ENCODE data around the gene PANK2.
"Not testable (repeated sequence)": the region's sequence is repeated elsewhere in the genome, so short reads cannot be mapped to it uniquely, and the experiment has no call there.

PANK2 gene

GRCh38 chr20:3964719-3965118, 75.5 kb downstream of the PANK2 start:
- TF ChIP-seq FOXA1 (IDR thresholded peaks at IDR 0.05) = no peak
- no peak for TF ChIP-seq PKNOX1 (IDR thresholded peaks at IDR 0.05)
- TF ChIP-seq NFRKB (IDR thresholded peaks at IDR 0.05) = no peak
- no peak for TF ChIP-seq TARDBP (IDR thresholded peaks at IDR 0.05)
- no peak for TF ChIP-seq ARNT (IDR thresholded peaks at IDR 0.05)
- no peak for TF ChIP-seq SP1 (IDR thresholded peaks at IDR 0.05)
- no peak for TF ChIP-seq BHLHE40 (IDR thresholded peaks at IDR 0.05; ENCODE audit: borderline replicate concordance)
- TF ChIP-seq LEF1 (IDR thresholded peaks at IDR 0.05; ENCODE audit: borderline replicate concordance) = no peak
- TF ChIP-seq HDGF (IDR thresholded peaks at IDR 0.05; ENCODE audit: borderline replicate concordance) = no peak
- TF ChIP-seq L3MBTL2 (conservative IDR thresholded peaks at IDR 0.05) = no peak
- no peak for DNase-seq (ENCODE audit: extremely low spot score)
- CTCF ChIA-PET = no interaction called here
- POLR2A ChIA-PET = no interaction called here

- CTCF ChIA-PET = no interaction called here
- TF ChIP-seq ELF4 (IDR thresholded peaks at IDR 0.05) (no peak), L3MBTL2 (conservative IDR thresholded peaks at IDR 0.05) (no peak), PKNOX1 (IDR thresholded peaks at IDR 0.05) (no peak), LEF1 (IDR thresholded peaks at IDR 0.05; ENCODE audit: borderline replicate concordance) (no peak), FOXK2 (IDR thresholded peaks at IDR 0.05) (no peak), CTBP1 (IDR thresholded peaks at IDR 0.05; ENCODE audit: borderline replicate concordance) (no peak), ZNF384 (IDR thresholded peaks at IDR 0.05) (no peak), ARNT (IDR thresholded peaks at IDR 0.05) (no peak), BHLHE40 (IDR thresholded peaks at IDR 0.05; ENCODE audit: borderline replicate concordance) (no peak), SP1 (IDR thresholded peaks at IDR 0.05) (no peak), SUZ12 (IDR thresholded peaks at IDR 0.05) (no peak)
- DNase-seq (ENCODE audit: extremely low spot score) = no peak
- POLR2A ChIA-PET = no interaction called here
These were observed 77.4 kb downstream of the PANK2 start for GRCh38 chr20:3966571-3966970.

GRCh38 chr20:3970016-3970415, 80.8 kb downstream of the PANK2 start:
- POLR2A ChIA-PET = no interaction called here

GRCh38 chr20:3971145-3971544, 82.0 kb downstream of the PANK2 start:
- POLR2A ChIA-PET = no interaction called here
- DNase-seq (ENCODE audit: extremely low spot score) = no peak
- no peak for TF ChIP-seq FOXK2 (IDR thresholded peaks at IDR 0.05)
- no peak for TF ChIP-seq ARNT (IDR thresholded peaks at IDR 0.05)
- no peak for TF ChIP-seq FOXM1 (IDR thresholded peaks at IDR 0.05; ENCODE audit: borderline replicate concordance)
- no peak for TF ChIP-seq L3MBTL2 (conservative IDR thresholded peaks at IDR 0.05)
- TF ChIP-seq LEF1 (IDR thresholded peaks at IDR 0.05; ENCODE audit: borderline replicate concordance) = no peak
- no peak for TF ChIP-seq ZNF384 (IDR thresholded peaks at IDR 0.05)
- no peak for TF ChIP-seq SP1 (IDR thresholded peaks at IDR 0.05)
- no peak for TF ChIP-seq PKNOX1 (IDR thresholded peaks at IDR 0.05)
- CTCF ChIA-PET = no interaction called here

More at GRCh38 chr20:3970016-3970415, 80.8 kb downstream of the PANK2 start:
- TF ChIP-seq ZNF384 (IDR thresholded peaks at IDR 0.05) (no peak), LEF1 (IDR thresholded peaks at IDR 0.05; ENCODE audit: borderline replicate concordance) (no peak), SUZ12 (IDR thresholded peaks at IDR 0.05) (no peak), HDGF (IDR thresholded peaks at IDR 0.05; ENCODE audit: borderline replicate concordance) (no peak), SP1 (IDR thresholded peaks at IDR 0.05) (no peak), TARDBP (IDR thresholded peaks at IDR 0.05) (no peak), NFRKB (IDR thresholded peaks at IDR 0.05) (no peak), CTBP1 (IDR thresholded peaks at IDR 0.05; ENCODE audit: borderline replicate concordance) (no peak), BHLHE40 (IDR thresholded peaks at IDR 0.05; ENCODE audit: borderline replicate concordance) (no peak), L3MBTL2 (conservative IDR thresholded peaks at IDR 0.05) (no peak), ARNT (IDR thresholded peaks at IDR 0.05) (no peak), FOXM1 (IDR thresholded peaks at IDR 0.05; ENCODE audit: borderline replicate concordance) (no peak), ELF4 (IDR thresholded peaks at IDR 0.05) (no peak), FOXA1 (IDR thresholded peaks at IDR 0.05) (no peak), PKNOX1 (IDR thresholded peaks at IDR 0.05) (no peak), FOXK2 (IDR thresholded peaks at IDR 0.05) (no peak)
- CTCF ChIA-PET = no interaction called here
- no peak for DNase-seq (ENCODE audit: extremely low spot score)

- no peak for DNase-seq (ENCODE audit: extremely low spot score)
- ChIA-PET CTCF (no interaction called here), POLR2A (no interaction called here)
- TF ChIP-seq L3MBTL2 (conservative IDR thresholded peaks at IDR 0.05) (no peak), PKNOX1 (IDR thresholded peaks at IDR 0.05) (no peak), TARDBP (IDR thresholded peaks at IDR 0.05) (no peak), FOXM1 (IDR thresholded peaks at IDR 0.05; ENCODE audit: borderline replicate concordance) (no peak), FOXA1 (IDR thresholded peaks at IDR 0.05) (no peak), ZNF384 (IDR thresholded peaks at IDR 0.05) (no peak), BHLHE40 (IDR thresholded peaks at IDR 0.05; ENCODE audit: borderline replicate concordance) (no peak), SP1 (IDR thresholded peaks at IDR 0.05) (no peak), HDGF (IDR thresholded peaks at IDR 0.05; ENCODE audit: borderline replicate concordance) (no peak), NFRKB (IDR thresholded peaks at IDR 0.05) (no peak)
These were observed 83.0 kb downstream of the PANK2 start for GRCh38 chr20:3972161-3972560.

- CTCF ChIA-PET; POLR2A ChIA-PET; DNase-seq (ENCODE audit: extremely low spot score): not testable (repeated sequence)
These were observed 83.4 kb downstream of the PANK2 start for GRCh38 chr20:3972631-3973030.

Measured in HEK293T (cell line).